OCI-LY1 (cell line): Measurements from ENCODE around the gene TMEM174.

Experiments
- CTCF ChIP-seq: fragments of 200-600 bp; sonication (generic), shearing (Covaris generic); IDR thresholded peaks from 2 replicates; pipeline ENCODE4 v1.5.1; 2017; ENCODE audit warnings: mild to moderate bottlenecking, antibody characterized with exemption, low read length, moderate library complexity, mixed read lengths
- EZH2 ChIP-seq: fragments of 200-600 bp; sonication (generic), shearing (Covaris generic); IDR thresholded peaks from 2 replicates; pipeline ENCODE4 v1.8.0; 2017; ENCODE audit warnings: borderline replicate concordance, mixed run types, mild to moderate bottlenecking, antibody characterized with exemption, low read length, moderate library complexity, mixed read lengths

GRCh38 chr5:73197637-73198257 lies 24.8 kb downstream of the TMEM174 start:
- TF ChIP-seq EZH2, result no peak
- no peak for TF ChIP-seq CTCF
